ENCODE measurements around the gene BEX3.
"Not testable (repeated sequence)": the region's sequence is repeated elsewhere in the genome, so short reads cannot be mapped to it uniquely, and the experiment has no call there.

The BEX3 gene

DNA sequence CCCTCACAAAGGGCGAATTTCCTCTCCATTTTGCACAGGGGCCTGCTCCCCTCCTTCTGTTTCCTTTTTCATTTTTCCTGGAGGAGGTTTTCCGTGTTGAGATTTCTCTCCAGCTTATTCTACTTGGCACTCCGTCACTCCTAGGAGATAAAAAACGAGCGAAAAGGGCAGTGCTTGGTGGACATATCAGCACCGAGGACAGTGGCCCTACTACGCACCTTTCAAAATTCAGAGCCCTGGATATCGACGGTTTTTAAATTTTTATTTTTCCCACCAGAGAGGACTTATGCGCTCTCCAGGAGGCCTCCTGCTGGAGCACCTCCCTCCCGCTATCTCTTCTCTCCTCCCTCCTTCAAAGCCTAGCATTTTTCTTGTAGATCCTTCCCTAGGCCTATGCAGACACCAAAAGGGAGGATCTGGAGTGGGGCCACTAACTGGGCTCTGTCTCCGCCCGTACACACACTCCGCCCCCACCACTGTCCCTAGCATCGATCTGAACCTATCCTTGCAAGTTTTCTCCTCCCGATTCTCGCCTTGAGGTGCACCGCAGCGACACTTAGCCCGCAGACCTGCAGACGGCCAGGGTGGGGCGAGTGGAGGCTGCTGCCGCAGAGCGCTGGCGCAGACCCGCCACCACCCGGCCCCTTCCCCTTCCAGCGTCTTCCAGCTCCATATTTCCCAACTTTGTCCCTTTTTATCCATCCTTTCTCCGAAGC lies 28.5 kb upstream of the BEX3 start:
- no peak overlapping the region for H3K4me3 ChIP-seq (replicated peaks; ENCODE audit: low read depth, low read length)
- DNase-seq (ENCODE audit: extremely low read depth, low read depth): no peak
- TF ChIP-seq, protein P1, sequence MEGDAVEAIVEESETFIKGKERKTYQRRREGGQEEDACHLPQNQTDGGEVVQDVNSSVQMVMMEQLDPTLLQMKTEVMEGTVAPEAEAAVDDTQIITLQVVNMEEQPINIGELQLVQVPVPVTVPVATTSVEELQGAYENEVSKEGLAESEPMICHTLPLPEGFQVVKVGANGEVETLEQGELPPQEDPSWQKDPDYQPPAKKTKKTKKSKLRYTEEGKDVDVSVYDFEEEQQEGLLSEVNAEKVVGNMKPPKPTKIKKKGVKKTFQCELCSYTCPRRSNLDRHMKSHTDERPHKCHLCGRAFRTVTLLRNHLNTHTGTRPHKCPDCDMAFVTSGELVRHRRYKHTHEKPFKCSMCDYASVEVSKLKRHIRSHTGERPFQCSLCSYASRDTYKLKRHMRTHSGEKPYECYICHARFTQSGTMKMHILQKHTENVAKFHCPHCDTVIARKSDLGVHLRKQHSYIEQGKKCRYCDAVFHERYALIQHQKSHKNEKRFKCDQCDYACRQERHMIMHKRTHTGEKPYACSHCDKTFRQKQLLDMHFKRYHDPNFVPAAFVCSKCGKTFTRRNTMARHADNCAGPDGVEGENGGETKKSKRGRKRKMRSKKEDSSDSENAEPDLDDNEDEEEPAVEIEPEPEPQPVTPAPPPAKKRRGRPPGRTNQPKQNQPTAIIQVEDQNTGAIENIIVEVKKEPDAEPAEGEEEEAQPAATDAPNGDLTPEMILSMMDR (IDR thresholded peaks at IDR 0.05; ENCODE audit: low read depth, low read length, missing control alignments): no peak

DNA sequence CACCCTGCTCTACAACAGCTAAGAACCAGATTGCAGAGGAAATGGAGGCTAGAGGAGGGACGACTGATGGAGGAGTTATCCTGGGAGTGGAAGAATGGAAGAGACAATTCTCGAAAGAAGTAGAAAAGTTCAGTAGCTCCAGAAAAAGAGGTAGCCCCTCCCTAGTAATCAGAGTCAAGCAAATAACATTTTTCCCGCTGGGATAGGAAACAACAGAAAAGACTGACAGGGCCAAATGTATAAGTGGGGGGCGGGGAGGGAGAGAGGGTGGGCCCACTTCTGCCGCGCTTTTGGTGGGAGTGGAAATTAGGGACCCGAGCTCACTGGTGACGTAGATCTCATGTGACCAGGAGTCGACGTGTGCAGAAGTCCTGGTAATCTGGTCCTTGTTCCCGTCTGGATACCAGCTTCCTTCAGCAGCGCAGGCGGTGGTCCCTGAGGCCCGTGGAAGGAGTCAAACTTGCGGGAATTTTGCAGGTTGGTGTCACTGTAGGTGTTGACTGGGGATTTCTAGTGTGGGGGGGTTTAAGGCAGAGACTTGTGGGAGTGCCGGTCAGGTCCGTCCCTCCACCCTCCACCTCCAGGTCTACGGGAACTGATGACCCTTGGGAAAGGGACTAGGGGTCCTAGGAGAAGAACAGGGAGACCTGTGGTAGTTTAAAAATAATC lies 20.1 kb upstream of the BEX3 start, which contains the start of gene TCEAL9:
Gene TCEAL9, plus strand, starts transcription at position 377 of the 669 bp plus-strand sequence. CDS start 1,179 bp downstream, outside the sequence.
- TF ChIP-seq, protein P1 (IDR thresholded peaks at IDR 0.05; ENCODE audit: low read depth, low read length, missing control alignments): no peak
- peak within 1 kb of the TSS; percentile 77 for H3K4me3 ChIP-seq (replicated peaks; ENCODE audit: low read depth, low read length)
- no peak for DNase-seq (ENCODE audit: extremely low read depth, low read depth)

DNA sequence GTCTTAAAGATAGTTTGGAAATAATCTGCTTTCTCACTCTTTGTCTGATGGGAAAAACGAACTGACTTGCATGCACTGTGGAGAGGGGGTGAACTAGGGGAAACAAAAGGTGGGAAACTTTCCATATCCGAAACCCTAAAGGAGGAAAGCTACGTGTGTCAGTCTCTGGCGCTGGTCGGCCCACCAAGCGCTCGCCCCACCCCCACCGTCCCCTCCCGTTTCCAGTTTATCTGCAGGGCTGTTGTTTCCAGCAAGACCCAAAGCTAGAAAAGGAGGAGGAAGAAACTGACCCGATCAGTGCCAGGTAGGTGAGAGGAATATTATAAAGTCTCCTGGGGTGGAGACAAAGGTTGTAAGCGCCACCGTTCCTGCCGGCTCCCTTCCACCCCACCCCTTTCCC lies 19.5 kb upstream of the BEX3 start:
- TF ChIP-seq, protein P1 (IDR thresholded peaks at IDR 0.05; ENCODE audit: low read depth, low read length, missing control alignments): no peak
- no peak for DNase-seq (ENCODE audit: extremely low read depth, low read depth)
- H3K4me3 ChIP-seq (replicated peaks; ENCODE audit: low read depth, low read length): peak overlapping the region; percentile 77

DNA sequence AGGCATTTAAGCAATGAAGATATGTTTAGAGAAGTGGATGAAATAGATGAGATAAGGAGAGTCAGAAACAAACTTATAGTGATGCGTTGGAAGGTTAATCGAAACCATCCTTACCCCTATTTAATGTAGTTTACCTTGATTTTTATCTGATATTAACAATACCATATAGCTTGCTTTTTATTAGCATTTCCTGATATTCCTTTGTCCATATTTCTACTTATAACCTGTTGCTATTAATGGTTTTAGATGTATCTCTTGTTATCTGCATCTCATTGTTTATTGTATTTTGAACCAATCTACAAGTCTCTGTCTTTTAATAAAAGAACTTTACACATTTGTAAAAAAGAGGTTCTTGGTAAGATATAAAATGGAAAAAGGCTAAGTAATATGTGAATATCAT lies 18.5 kb upstream of the BEX3 start:
- peak overlapping the region; percentile 77 for H3K4me3 ChIP-seq (replicated peaks; ENCODE audit: low read depth, low read length)
- DNase-seq (ENCODE audit: extremely low read depth, low read depth): no peak
- TF ChIP-seq, protein P1 (IDR thresholded peaks at IDR 0.05; ENCODE audit: low read depth, low read length, missing control alignments): no peak

DNA sequence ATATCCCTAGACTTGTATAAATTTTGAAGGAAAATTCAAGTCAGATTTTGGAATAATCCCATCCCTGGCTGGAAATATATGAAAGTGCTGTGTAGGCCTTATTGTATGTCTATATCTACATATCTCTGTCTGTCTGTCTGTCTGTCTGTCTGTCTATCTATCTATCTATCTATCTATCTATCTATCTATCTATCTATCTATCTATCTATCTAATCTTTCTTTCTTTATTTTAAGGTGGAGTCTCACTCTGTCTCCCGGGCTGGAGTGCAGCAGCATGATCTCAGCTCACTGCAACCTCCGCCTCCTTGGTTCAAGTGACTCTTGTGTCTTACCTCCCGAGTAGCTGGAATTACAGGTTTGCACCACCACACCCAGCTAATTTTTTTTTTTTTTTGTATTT lies 16.7 kb upstream of the BEX3 start:
- not testable (repeated sequence) for H3K4me3 ChIP-seq (replicated peaks; ENCODE audit: low read depth, low read length); DNase-seq (ENCODE audit: extremely low read depth, low read depth)

DNA sequence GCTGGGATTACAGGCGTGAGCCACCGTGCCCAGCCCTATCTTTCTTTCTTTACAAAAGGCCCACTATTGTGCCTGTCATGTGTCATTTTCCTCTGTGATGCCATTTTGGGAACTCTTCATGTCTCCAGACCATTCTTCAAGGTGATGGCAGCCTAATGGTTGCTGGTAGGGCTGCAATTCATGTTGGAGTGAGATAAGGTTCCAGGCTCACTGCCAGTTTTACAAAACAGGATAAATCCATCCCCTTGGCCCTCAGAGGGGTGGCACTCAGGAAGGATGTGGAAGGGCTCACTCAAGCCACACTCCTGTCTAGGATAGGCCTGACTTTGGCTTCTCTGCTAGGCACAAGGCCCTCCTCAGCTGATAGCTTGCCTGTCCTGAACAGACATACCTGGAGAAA lies 16.2 kb upstream of the BEX3 start:
- DNase-seq (ENCODE audit: extremely low read depth, low read depth): no peak
- TF ChIP-seq, protein P1 (IDR thresholded peaks at IDR 0.05; ENCODE audit: low read depth, low read length, missing control alignments): no peak

DNA sequence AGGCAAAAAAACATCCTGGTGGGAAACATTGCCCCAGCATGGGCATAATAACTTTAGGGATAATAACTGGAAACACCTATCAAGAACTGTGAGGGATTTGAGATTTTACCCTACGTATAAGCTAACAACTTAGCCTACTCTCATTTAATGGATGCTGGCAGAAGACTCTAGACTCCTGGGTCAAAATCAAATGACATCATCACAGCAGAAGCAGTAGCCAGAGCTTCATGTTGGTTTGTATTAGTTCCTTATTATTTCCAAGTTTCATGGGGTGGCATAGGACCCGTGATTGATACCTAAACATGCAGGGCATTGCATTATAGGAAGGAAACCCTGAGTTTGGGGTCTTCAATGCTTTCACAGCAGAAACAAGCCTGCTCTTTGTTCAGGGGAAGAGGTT lies 15.4 kb upstream of the BEX3 start:
- TF ChIP-seq, protein P1 (IDR thresholded peaks at IDR 0.05; ENCODE audit: low read depth, low read length, missing control alignments): no peak
- DNase-seq (ENCODE audit: extremely low read depth, low read depth): no peak
- H3K4me3 ChIP-seq (replicated peaks; ENCODE audit: low read depth, low read length): no peak overlapping the region

More for the DNA sequence above, 16.2 kb upstream of the BEX3 start:
- H3K4me3 ChIP-seq (replicated peaks; ENCODE audit: low read depth, low read length): no peak overlapping the region

All from HFF-Myc (cell line).